H9 (cell line): ENCODE measurements around the gene FNDC3A. TPM values are rescaled to one million over a fixed set of nuclear protein-coding genes. Genes with fewer than 3 reads are reported as not detected.

ENCODE experiments used
- DNase-seq: peaks from one replicate; pipeline ENCODE4 v3.0.0-alpha.2; 2017
- H2AFZ ChIP-seq: one replicate; pipeline ENCODE4 v1.6.1; 2013; ENCODE audit warnings: mild to moderate bottlenecking, low read length, control low read depth, moderate library complexity
- H2AK5ac ChIP-seq: 2 replicates; pipeline ENCODE4 v1.6.1; 2013; ENCODE audit warnings: low read length, control low read depth, mixed read lengths; ENCODE audit not compliant: insufficient read length
- H2BK120ac ChIP-seq: one replicate; pipeline ENCODE4 v1.6.1; 2013; ENCODE audit warnings: low read depth, mild to moderate bottlenecking, low read length, control low read depth, inconsistent platforms; ENCODE audit not compliant: poor library complexity, severe bottlenecking
- H2BK12ac ChIP-seq: 2 replicates; pipeline ENCODE4 v1.6.1; 2013; ENCODE audit warnings: low read length, control low read depth, mixed read lengths, low read depth; ENCODE audit not compliant: insufficient read length
- H2BK15ac ChIP-seq: 2 replicates; pipeline ENCODE4 v1.6.1; 2013; ENCODE audit warnings: low read depth, low read length, control low read depth
- H2BK20ac ChIP-seq: one replicate; pipeline ENCODE4 v1.6.1; 2013; ENCODE audit warnings: low read depth, mild to moderate bottlenecking, low read length, control low read depth, inconsistent platforms; ENCODE audit not compliant: poor library complexity, severe bottlenecking
- H2BK5ac ChIP-seq: 2 replicates; pipeline ENCODE4 v1.6.1; 2013; ENCODE audit warnings: low read length, control low read depth, mixed read lengths; ENCODE audit not compliant: insufficient read length
- H3K14ac ChIP-seq: 2 replicates; pipeline ENCODE4 v1.6.1; 2013; ENCODE audit warnings: low read length, control low read depth; ENCODE audit not compliant: insufficient read depth
- H3K18ac ChIP-seq: 2 replicates; pipeline ENCODE4 v1.6.1; 2013; ENCODE audit warnings: low read depth, mild to moderate bottlenecking, mixed read lengths, low read length, control low read depth; ENCODE audit not compliant: insufficient read length
- H3K23ac ChIP-seq: 2 replicates; pipeline ENCODE4 v1.6.1; 2013; ENCODE audit warnings: low read length, control low read depth, mixed read lengths, low read depth; ENCODE audit not compliant: insufficient read length
- H3K23me2 ChIP-seq: 2 replicates; pipeline ENCODE4 v1.6.1; 2013; ENCODE audit warnings: low read depth, mild to moderate bottlenecking, mixed read lengths, low read length, control low read depth; ENCODE audit not compliant: insufficient read length, poor library complexity, severe bottlenecking
- H3K27ac ChIP-seq: 2 replicates; pipeline ENCODE4 v1.5.1; 2013; ENCODE audit warnings: low read length, control low read depth, mixed read lengths, low read depth; ENCODE audit not compliant: insufficient read length
- H3K27me3 ChIP-seq: 2 replicates; pipeline ENCODE4 v1.6.1; 2013; ENCODE audit warnings: low read length, control low read depth, inconsistent platforms; ENCODE audit not compliant: insufficient read depth
- H3K4ac ChIP-seq: 2 replicates; pipeline ENCODE4 v1.6.1; 2013; ENCODE audit warnings: low read depth, mild to moderate bottlenecking, control low read depth, inconsistent platforms, low read length, moderate library complexity
- H3K4me1 ChIP-seq: 2 replicates; pipeline ENCODE4 v1.6.1; 2013; ENCODE audit warnings: low read length, control low read depth, inconsistent platforms; ENCODE audit not compliant: insufficient read depth
- H3K4me2 ChIP-seq: 2 replicates; pipeline ENCODE4 v1.6.1; 2013; ENCODE audit warnings: low read length, control low read depth, mixed read lengths; ENCODE audit not compliant: insufficient read length, insufficient read depth
- H3K56ac ChIP-seq: 2 replicates; pipeline ENCODE4 v1.6.1; 2013; ENCODE audit warnings: low read depth, mild to moderate bottlenecking, mixed read lengths, low read length, control low read depth; ENCODE audit not compliant: insufficient read length
- H3K79me1 ChIP-seq: 2 replicates; pipeline ENCODE4 v1.6.1; 2013; ENCODE audit warnings: low read depth, mild to moderate bottlenecking, moderate library complexity, low read length, control low read depth, inconsistent platforms; ENCODE audit not compliant: insufficient read depth, poor library complexity, severe bottlenecking
- H3K79me2 ChIP-seq: 2 replicates; pipeline ENCODE4 v1.6.1; 2013; ENCODE audit warnings: low read length, control low read depth, inconsistent platforms; ENCODE audit not compliant: insufficient read depth
- H3K9ac ChIP-seq: 2 replicates; pipeline ENCODE4 v1.6.1; 2013; ENCODE audit warnings: low read length, control low read depth, mixed read lengths; ENCODE audit not compliant: insufficient read length; ENCODE audit errors: extremely low read depth
- H3K9me3 ChIP-seq: one replicate; pipeline ENCODE4 v1.6.1; 2013; ENCODE audit warnings: low read depth, low read length, inconsistent platforms; ENCODE audit not compliant: control insufficient read depth
- H3T11ph ChIP-seq: one replicate; pipeline ENCODE4 v1.6.1; 2013; ENCODE audit warnings: mild to moderate bottlenecking, low read length, control low read depth, inconsistent platforms
- H4K20me1 ChIP-seq: one replicate; pipeline ENCODE4 v1.6.1; 2013; ENCODE audit not compliant: control insufficient read depth, insufficient read length, insufficient read depth
- H4K5ac ChIP-seq: 2 replicates; pipeline ENCODE4 v1.6.1; 2013; ENCODE audit warnings: low read depth, mild to moderate bottlenecking, mixed read lengths, low read length, control low read depth; ENCODE audit not compliant: insufficient read length
- H4K8ac ChIP-seq: replicated peaks from 2 replicates; pipeline ENCODE4 v1.6.1; 2013; ENCODE audit warnings: low read length, control low read depth, mixed read lengths, low read depth; ENCODE audit not compliant: insufficient read length
- H4K91ac ChIP-seq: 2 replicates; pipeline ENCODE4 v1.6.1; 2013; ENCODE audit warnings: low read depth, mild to moderate bottlenecking, moderate library complexity, mixed read lengths, low read length, control low read depth; ENCODE audit not compliant: insufficient read length
- H3K27ac Mint-ChIP-seq, 3 experiments: 2 replicates in 2 of 3; 3 replicates in 1 of 3; pipeline ENCODE4 v1.8.0; 2020 to 2021; ENCODE audit warnings: mixed read lengths in 3 of 3, mild to moderate bottlenecking in 1 of 3, moderate library complexity in 1 of 3
- H3K27me3 Mint-ChIP-seq: 2 replicates; pipeline ENCODE4 v1.8.0; 2021; ENCODE audit warnings: low read depth, mild to moderate bottlenecking, moderate library complexity, mixed read lengths
- H3K36me3 Mint-ChIP-seq, 3 experiments: 2 replicates in 2 of 3; 3 replicates in 1 of 3; pipeline ENCODE4 v1.8.0; 2020 to 2021; ENCODE audit warnings: low read depth in 3 of 3, mixed read lengths in 3 of 3; ENCODE audit not compliant: insufficient read depth in 1 of 3
- H3K4me1 Mint-ChIP-seq, 2 experiments: 2 replicates each; pipeline ENCODE4 v1.8.0; 2020; ENCODE audit warnings: mixed read lengths in 2 of 2
- H3K4me3 Mint-ChIP-seq, 2 experiments: 2 replicates in 1 of 2; 3 replicates in 1 of 2; pipeline ENCODE4 v1.8.0; 2020 to 2021; ENCODE audit warnings: mild to moderate bottlenecking in 2 of 2, mixed read lengths in 2 of 2, moderate library complexity in 1 of 2
- H3K9me3 Mint-ChIP-seq, 2 experiments: 2 replicates in 1 of 2; 3 replicates in 1 of 2; pipeline ENCODE4 v1.8.0; 2020; ENCODE audit warnings: mild to moderate bottlenecking in 2 of 2, mixed read lengths in 2 of 2, moderate library complexity in 1 of 2
- WGBS: extraction: QIAGEN DNeasy Blood & Tissue Kit; methylation state at CpG from one replicate; pipeline ENCODE4 v1.1.7; 2013; ENCODE audit warnings: missing lambda C conversion rate, low lambda C conversion rate, mixed read lengths; ENCODE audit not compliant: insufficient read length; ENCODE audit errors: extremely low coverage; 5-methylcytosine and 5-hydroxymethylcytosine counted together
- total RNA-seq: library from RNA; stranded (reverse); gene quantifications from 2 replicates; pipeline ENCODE4 v1.2.1, GENCODE V29; 2021
- TF ChIP-seq, protein P1 (sequence below): fragments of 200-600 bp; sonication (generic); conservative IDR thresholded peaks from 3 replicates; pipeline ENCODE4 v1.8.0; 2021; ENCODE audit warnings: antibody characterized with exemption, mild to moderate bottlenecking

The FNDC3A gene
- total RNA-seq, 1 experiment from 2014 or later, result 27.4 TPM

DNA sequence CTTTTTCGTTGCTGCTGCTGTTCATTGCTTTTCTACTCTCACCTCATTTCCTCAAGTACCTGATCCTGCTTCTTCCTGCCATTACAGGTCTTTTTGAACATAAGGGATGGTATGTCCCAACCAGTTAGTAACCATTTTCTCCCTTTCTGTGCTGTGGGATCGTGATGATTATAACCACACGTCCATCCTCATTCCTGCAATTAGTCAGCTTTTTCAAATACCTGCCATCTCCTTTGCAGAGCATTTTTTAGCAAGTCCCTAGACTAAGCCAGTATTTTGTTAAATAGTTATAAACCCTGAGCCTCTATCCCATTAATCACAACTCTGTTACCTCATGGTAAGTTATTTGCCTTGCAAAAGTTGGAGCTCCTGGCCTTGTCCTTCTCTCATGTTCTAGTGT, 109.2 kb downstream of the FNDC3A start:
- DNase-seq, result no peak
- no CpG with 5 or more reads among the region's 3 CpGs for WGBS
- H3K27ac ChIP-seq, result no peak overlapping the region

More for the DNA sequence above, 109.2 kb downstream of the FNDC3A start:
- Histone ChIP-seq H4K8ac (no peak overlapping the region), H2BK120ac (no peak overlapping the region), H3K23me2 (no peaks in the 10 kb centered on the region), H3K79me1 (no peaks in the 10 kb centered on the region), H3T11ph (no peak overlapping the region), H3K56ac (no peak overlapping the region), H3K9me3 (no peaks in the 10 kb centered on the region), H2BK12ac (no peak overlapping the region), H3K18ac (no peak overlapping the region), H2AFZ (no peak overlapping the region), H3K23ac (no peak overlapping the region), H3K27me3 (no peaks in the 10 kb centered on the region), H4K5ac (no peak overlapping the region), H4K91ac (no peak overlapping the region), H3K4ac (no peak overlapping the region), H3K14ac (no peak overlapping the region), H2BK20ac (no peak overlapping the region), H2BK5ac (no peak overlapping the region), H3K79me2 (no peaks in the 10 kb centered on the region), H3K4me1 (no peaks in the 10 kb centered on the region), H3K4me2 (no peak overlapping the region), H3K9ac (no peak overlapping the region), H2AK5ac (no peak overlapping the region), H4K20me1 (no peaks in the 10 kb centered on the region), H2BK15ac (no peak overlapping the region)
- H3K4me1 Mint-ChIP-seq, result 0 out of 4 replicates have a peak, but pooled peaks cover 0 to 2% of the 10 kb centered on the region in 2 experiments
- H3K4me3 Mint-ChIP-seq, result no peak overlapping the region
- no peaks in the 10 kb centered on the region for H3K9me3 Mint-ChIP-seq
- H3K27ac Mint-ChIP-seq, result no peak overlapping the region
- H3K36me3 Mint-ChIP-seq, result no peaks in the 10 kb centered on the region; a peak in 1 of 7 replicates
- no peaks in the 10 kb centered on the region for H3K27me3 Mint-ChIP-seq
- TF ChIP-seq, protein P1, sequence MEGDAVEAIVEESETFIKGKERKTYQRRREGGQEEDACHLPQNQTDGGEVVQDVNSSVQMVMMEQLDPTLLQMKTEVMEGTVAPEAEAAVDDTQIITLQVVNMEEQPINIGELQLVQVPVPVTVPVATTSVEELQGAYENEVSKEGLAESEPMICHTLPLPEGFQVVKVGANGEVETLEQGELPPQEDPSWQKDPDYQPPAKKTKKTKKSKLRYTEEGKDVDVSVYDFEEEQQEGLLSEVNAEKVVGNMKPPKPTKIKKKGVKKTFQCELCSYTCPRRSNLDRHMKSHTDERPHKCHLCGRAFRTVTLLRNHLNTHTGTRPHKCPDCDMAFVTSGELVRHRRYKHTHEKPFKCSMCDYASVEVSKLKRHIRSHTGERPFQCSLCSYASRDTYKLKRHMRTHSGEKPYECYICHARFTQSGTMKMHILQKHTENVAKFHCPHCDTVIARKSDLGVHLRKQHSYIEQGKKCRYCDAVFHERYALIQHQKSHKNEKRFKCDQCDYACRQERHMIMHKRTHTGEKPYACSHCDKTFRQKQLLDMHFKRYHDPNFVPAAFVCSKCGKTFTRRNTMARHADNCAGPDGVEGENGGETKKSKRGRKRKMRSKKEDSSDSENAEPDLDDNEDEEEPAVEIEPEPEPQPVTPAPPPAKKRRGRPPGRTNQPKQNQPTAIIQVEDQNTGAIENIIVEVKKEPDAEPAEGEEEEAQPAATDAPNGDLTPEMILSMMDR, result no peak
